HEK293 (cell line): ENCODE data around the gene GLRA1.

ENCODE experiments used
- CTCF ChIA-PET: fragments of 350-600 bp; formaldehyde crosslinking; extraction: SDS; loops from one replicate; lab custom pipeline; 2021; ENCODE audit warnings: antibody characterized with exemption; lab: Yijun Ruan, JAX
- POLR2A ChIA-PET: fragments of 300-600 bp; formaldehyde crosslinking; extraction: SDS; loops from one replicate; lab custom pipeline; 2020; ENCODE audit warnings: antibody characterized with exemption, inconsistent platforms; lab: Yijun Ruan, JAX
- H3K27ac ChIP-seq: fragments of 200-500 bp; sonication (Bioruptor generic); 2 replicates; pipeline ENCODE4 v1.5.1; 2014; ENCODE audit warnings: low read depth, low read length, control low read depth, inconsistent platforms; ENCODE audit errors: extremely low read depth
- H3K36me3 ChIP-seq, 2 experiments: fragments of 200-500 bp in 1 of 2; sonication (Bioruptor generic) in 1 of 2; 1 replicate in 1 of 2; 2 replicates in 1 of 2; pipeline ENCODE4 v1.5.1; 2014 to 2017; ENCODE audit warnings: inconsistent platforms in 2 of 2, low read length in 2 of 2; ENCODE audit not compliant: control insufficient read depth in 2 of 2, insufficient read depth in 1 of 2
- H3K4me1 ChIP-seq: fragments of 200-500 bp; sonication (Bioruptor generic); 2 replicates; pipeline ENCODE4 v1.5.1; 2014; ENCODE audit warnings: mild to moderate bottlenecking, low read length, inconsistent platforms; ENCODE audit not compliant: control insufficient read depth, insufficient read depth
- H3K4me3 ChIP-seq: 2 replicates; pipeline ENCODE4 v1.5.1; 2011; ENCODE audit warnings: low read depth, mild to moderate bottlenecking, control low read depth, low read length, moderate library complexity
- H3K9me3 ChIP-seq: fragments of 200-500 bp; sonication (Bioruptor generic); 2 replicates; pipeline ENCODE4 v1.5.1; 2014; ENCODE audit warnings: low read depth, low read length, inconsistent platforms; ENCODE audit not compliant: control insufficient read depth, insufficient read depth
- GLI4 ChIP-seq: fragments of 450-650 bp; formaldehyde crosslinking; IDR thresholded peaks from 2 replicates; pipeline ENCODE4 v1.5.1; 2016; ENCODE audit warnings: missing biosample characterization, missing genetic modification characterization
- GLIS1 ChIP-seq: fragments of 450-650 bp; formaldehyde crosslinking; IDR thresholded peaks from 2 replicates; pipeline ENCODE4 v1.5.1; 2016; ENCODE audit warnings: missing biosample characterization, missing genetic modification characterization
- HIC1 ChIP-seq: fragments of 450-650 bp; formaldehyde crosslinking; IDR thresholded peaks from 2 replicates; pipeline ENCODE4 v1.5.1; 2016; ENCODE audit warnings: missing biosample characterization, missing genetic modification characterization
- IKZF3 ChIP-seq: fragments of 450-650 bp; IDR thresholded peaks from 2 replicates; pipeline ENCODE4 v1.5.0; 2018; ENCODE audit warnings: missing biosample characterization, mild to moderate bottlenecking, missing genetic modification characterization, moderate library complexity
- INSM2 ChIP-seq: fragments of 450-650 bp; formaldehyde crosslinking; IDR thresholded peaks from 2 replicates; pipeline ENCODE4 v1.5.1; 2016; ENCODE audit warnings: missing biosample characterization, missing genetic modification characterization
- KLF9 ChIP-seq: fragments of 450-650 bp; formaldehyde crosslinking; IDR thresholded peaks from 2 replicates; pipeline ENCODE4 v1.5.1; 2016; ENCODE audit warnings: missing biosample characterization, missing genetic modification characterization, low read depth
- OSR2 ChIP-seq: fragments of 450-650 bp; formaldehyde crosslinking; IDR thresholded peaks from 2 replicates; pipeline ENCODE4 v1.5.1; 2016; ENCODE audit warnings: missing biosample characterization, missing genetic modification characterization
- PRDM10 ChIP-seq: fragments of 450-650 bp; formaldehyde crosslinking; IDR thresholded peaks from 2 replicates; pipeline ENCODE4 v1.5.1; 2016; ENCODE audit warnings: missing biosample characterization, missing genetic modification characterization
- PRDM6 ChIP-seq: fragments of 450-650 bp; formaldehyde crosslinking; IDR thresholded peaks from 2 replicates; pipeline ENCODE4 v1.5.1; 2017; ENCODE audit warnings: missing biosample characterization, missing genetic modification characterization
- SP7 ChIP-seq: fragments of 450-650 bp; formaldehyde crosslinking; IDR thresholded peaks from 2 replicates; pipeline ENCODE4 v1.5.1; 2016; ENCODE audit warnings: missing biosample characterization, missing genetic modification characterization
- TCF7L2 ChIP-seq: IDR thresholded peaks from 2 replicates; pipeline ENCODE4 v1.6.1; 2011; ENCODE audit warnings: low read depth, mild to moderate bottlenecking, inconsistent platforms, low read length, moderate library complexity, borderline replicate concordance
- TRIM28 ChIP-seq: IDR thresholded peaks from 2 replicates; pipeline ENCODE4 v1.6.1; 2011; ENCODE audit warnings: low read length, control low read depth, borderline replicate concordance
- WT1 ChIP-seq: fragments of 450-650 bp; formaldehyde crosslinking; IDR thresholded peaks from 2 replicates; pipeline ENCODE4 v1.5.1; 2016; ENCODE audit warnings: missing biosample characterization, missing genetic modification characterization
- ZIC2 ChIP-seq: fragments of 450-650 bp; formaldehyde crosslinking; IDR thresholded peaks from 2 replicates; pipeline ENCODE4 v1.5.1; 2016; ENCODE audit warnings: missing biosample characterization, missing genetic modification characterization
- ZNF10 ChIP-seq: fragments of 450-650 bp; formaldehyde crosslinking; IDR thresholded peaks from 2 replicates; pipeline ENCODE4 v1.5.1; 2017; ENCODE audit warnings: missing biosample characterization, missing genetic modification characterization
- ZNF184 ChIP-seq: fragments of 450-650 bp; IDR thresholded peaks from 2 replicates; pipeline ENCODE4 v1.5.1; 2018; ENCODE audit warnings: missing biosample characterization, mild to moderate bottlenecking, missing genetic modification characterization
- ZNF26 ChIP-seq: fragments of 450-650 bp; formaldehyde crosslinking; IDR thresholded peaks from 2 replicates; pipeline ENCODE4 v1.5.1; 2016; ENCODE audit warnings: missing biosample characterization, missing genetic modification characterization
- ZNF292 ChIP-seq: fragments of 450-650 bp; formaldehyde crosslinking; IDR thresholded peaks from 2 replicates; pipeline ENCODE4 v1.5.1; 2016; ENCODE audit warnings: low read depth, missing biosample characterization, missing genetic modification characterization, borderline replicate concordance
- ZNF394 ChIP-seq: fragments of 450-650 bp; formaldehyde crosslinking; IDR thresholded peaks from 2 replicates; pipeline ENCODE4 v1.5.1; 2016; ENCODE audit warnings: missing biosample characterization, missing genetic modification characterization, mild to moderate bottlenecking, moderate library complexity, borderline replicate concordance
- ZNF514 ChIP-seq: fragments of 450-650 bp; formaldehyde crosslinking; IDR thresholded peaks from 2 replicates; pipeline ENCODE4 v1.5.1; 2016; ENCODE audit warnings: missing biosample characterization, missing genetic modification characterization
- ZNF558 ChIP-seq: fragments of 450-650 bp; formaldehyde crosslinking; IDR thresholded peaks from 2 replicates; pipeline ENCODE4 v1.5.1; 2016; ENCODE audit warnings: missing biosample characterization, missing genetic modification characterization
- ZNF571 ChIP-seq: fragments of 450-650 bp; formaldehyde crosslinking; IDR thresholded peaks from 2 replicates; pipeline ENCODE4 v1.5.0; 2017; ENCODE audit warnings: missing biosample characterization, missing genetic modification characterization
- ZNF600 ChIP-seq: fragments of 450-650 bp; formaldehyde crosslinking; IDR thresholded peaks from 2 replicates; pipeline ENCODE4 v1.5.1; 2016; ENCODE audit warnings: missing biosample characterization, missing genetic modification characterization
- ZNF629 ChIP-seq: fragments of 450-650 bp; formaldehyde crosslinking; IDR thresholded peaks from 2 replicates; pipeline ENCODE4 v1.5.1; 2017; ENCODE audit warnings: missing biosample characterization, missing genetic modification characterization
- ZNF654 ChIP-seq: fragments of 450-650 bp; formaldehyde crosslinking; IDR thresholded peaks from 2 replicates; pipeline ENCODE4 v1.5.1; 2016; ENCODE audit warnings: low read depth, missing biosample characterization, missing genetic modification characterization
- ZNF777 ChIP-seq: fragments of 450-650 bp; formaldehyde crosslinking; IDR thresholded peaks from 2 replicates; pipeline ENCODE4 v1.5.1; 2017; ENCODE audit warnings: missing biosample characterization, missing genetic modification characterization, borderline replicate concordance
- ZNF837 ChIP-seq: fragments of 450-650 bp; formaldehyde crosslinking; IDR thresholded peaks from 2 replicates; pipeline ENCODE4 v1.5.1; 2016; ENCODE audit warnings: missing biosample characterization, missing genetic modification characterization
- ZSCAN23 ChIP-seq: fragments of 450-650 bp; formaldehyde crosslinking; IDR thresholded peaks from 2 replicates; pipeline ENCODE4 v1.5.1; 2016; ENCODE audit warnings: missing biosample characterization, missing genetic modification characterization

Gene GLRA1

GRCh38 chr5:151896031-151896691 is 28.5 kb downstream of the GLRA1 start:
- Histone ChIP-seq H3K4me3 (no peak overlapping the region), H3K9me3 (no peaks in the 10 kb centered on the region), H3K36me3 (no peaks in the 10 kb centered on the region), H3K27ac (no peak overlapping the region), H3K4me1 (peaks cover 14% of the 10 kb centered on the region)
- ChIA-PET POLR2A (no interaction called here), CTCF (interaction anchor here (0.8 kb wide), 1 partner anchor 71 kb away, joined by 5 read pairs; no protein-coding TSS in a partner anchor)
- no peak for TF ChIP-seq ZNF184 (tag by site-specific recombination)
- TF ChIP-seq WT1 = 0 out of 2 replicates have a peak, but pooled peaks have one; percentile 65
- no peak for TF ChIP-seq ZNF26 (tag by site-specific recombination)
- TF ChIP-seq ZNF654 (tag by site-specific recombination) = no peak
- no peak for TF ChIP-seq PRDM10 (tag by site-specific recombination)
- TF ChIP-seq ZNF571 = no peak
- no peak for TF ChIP-seq GLI4 (tag by site-specific recombination)
- no peak for TF ChIP-seq ZNF837 (tag by site-specific recombination)
- TF ChIP-seq ZNF514 (tag by site-specific recombination) = no peak
- TF ChIP-seq ZNF558 (tag by site-specific recombination) = peak; percentile 45; the same call in 1 of the 2 replicates
- TF ChIP-seq ZNF10 (tag by site-specific recombination) = 0 out of 2 replicates have a peak, but pooled peaks have one; percentile 21
- no peak for TF ChIP-seq ZNF292 (tag by site-specific recombination)
- peak; percentile 28; the same call in 1 of the 2 replicates for TF ChIP-seq ZIC2 (tag by site-specific recombination)
- TF ChIP-seq GLIS1 (tag by site-specific recombination) = peak; percentile 87
- TF ChIP-seq INSM2 (tag by site-specific recombination) = 0 out of 2 replicates have a peak, but pooled peaks have one; percentile 11
- peak; percentile 44; the same call in 1 of the 2 replicates for TF ChIP-seq ZNF629 (tag by site-specific recombination)
- TF ChIP-seq PRDM6 (tag by site-specific recombination) = peak; percentile 51; the same call in 1 of the 2 replicates
- TF ChIP-seq TCF7L2 = no peak
- no peak for TF ChIP-seq OSR2 (tag by site-specific recombination)
- no peak for TF ChIP-seq ZNF394 (tag by site-specific recombination)
- TF ChIP-seq ZNF777 (tag by site-specific recombination) = no peak
- 0 out of 2 replicates have a peak, but pooled peaks have one; percentile 46 for TF ChIP-seq ZNF600 (tag by site-specific recombination)
- TF ChIP-seq HIC1 (tag by site-specific recombination) = peak; percentile 36; the same call in 1 of the 2 replicates
- TF ChIP-seq KLF9 (tag by site-specific recombination) = no peak
- peak; percentile 62 for TF ChIP-seq SP7 (tag by site-specific recombination)
- peak; percentile 51; the same call in 1 of the 2 replicates for TF ChIP-seq TRIM28
- TF ChIP-seq ZSCAN23 = no peak
- no peak for TF ChIP-seq IKZF3 (tag by site-specific recombination)
